ENCODE results near the gene PNLDC1.
"Not testable (repeated sequence)": the region's sequence is repeated elsewhere in the genome, so short reads cannot be mapped to it uniquely, and the experiment has no call there.

The PNLDC1 gene

DNA sequence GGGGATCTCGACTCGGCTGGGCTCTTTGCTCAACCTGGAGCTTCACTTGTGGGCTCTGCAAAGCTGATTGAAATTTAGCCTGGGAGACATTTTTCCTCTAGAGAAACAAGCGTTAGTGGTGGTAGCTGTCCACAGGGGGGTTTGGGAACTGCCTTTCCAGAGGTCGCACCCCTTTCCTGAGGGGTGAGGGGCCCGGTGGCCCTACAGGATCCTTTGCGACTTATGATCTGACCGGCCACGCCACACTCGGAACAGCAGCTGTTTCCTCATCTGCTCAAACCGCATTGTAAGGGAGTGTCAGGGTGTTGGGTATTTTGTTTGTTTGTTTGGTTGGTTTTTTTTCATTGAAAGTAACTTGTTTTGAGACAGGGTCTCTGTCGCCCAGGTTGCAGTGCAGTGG is 21.0 kb downstream of the PNLDC1 start:
- no peak for DNase-seq

DNA sequence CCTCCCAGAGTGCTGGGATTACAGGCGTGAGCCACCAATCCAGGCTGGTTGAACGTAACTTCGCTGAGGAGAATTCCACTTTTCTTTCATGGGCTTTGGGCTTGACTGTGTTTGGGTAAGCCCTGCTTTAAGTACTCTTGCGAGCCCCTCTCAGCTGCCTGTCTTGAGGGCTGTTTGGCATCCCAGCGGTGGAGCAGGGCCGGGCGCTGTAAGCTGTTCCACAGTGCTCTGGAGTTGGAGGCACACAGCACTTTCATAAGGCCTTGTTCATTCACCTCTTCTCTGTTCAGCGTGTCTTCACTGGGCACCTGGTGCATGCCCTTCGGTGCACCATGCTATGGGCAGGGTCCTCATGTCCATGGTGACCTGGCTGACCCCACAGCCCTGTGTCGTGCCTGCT is 21.6 kb downstream of the PNLDC1 start:
- DNase-seq: no peak

DNA sequence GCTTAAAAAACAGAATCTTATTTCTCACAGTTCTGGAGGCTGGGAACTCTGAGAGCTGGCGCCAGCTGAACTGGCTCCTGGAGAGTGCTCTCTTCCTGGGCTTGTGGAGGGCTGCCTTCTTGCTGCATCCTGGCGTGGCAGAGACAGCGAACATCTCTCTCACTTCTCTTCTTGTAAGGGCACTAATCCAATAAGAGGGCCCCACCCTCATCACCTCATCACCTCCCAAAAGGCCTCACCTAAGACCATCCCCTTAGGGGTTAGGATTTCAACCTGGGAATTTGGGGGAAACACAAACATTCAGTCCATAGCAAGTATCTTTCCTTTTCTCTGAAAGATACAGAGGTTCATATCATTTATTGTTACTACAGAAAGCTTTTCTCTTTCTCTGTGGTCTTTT is 23.9 kb downstream of the PNLDC1 start:
- no peak for DNase-seq

DNA sequence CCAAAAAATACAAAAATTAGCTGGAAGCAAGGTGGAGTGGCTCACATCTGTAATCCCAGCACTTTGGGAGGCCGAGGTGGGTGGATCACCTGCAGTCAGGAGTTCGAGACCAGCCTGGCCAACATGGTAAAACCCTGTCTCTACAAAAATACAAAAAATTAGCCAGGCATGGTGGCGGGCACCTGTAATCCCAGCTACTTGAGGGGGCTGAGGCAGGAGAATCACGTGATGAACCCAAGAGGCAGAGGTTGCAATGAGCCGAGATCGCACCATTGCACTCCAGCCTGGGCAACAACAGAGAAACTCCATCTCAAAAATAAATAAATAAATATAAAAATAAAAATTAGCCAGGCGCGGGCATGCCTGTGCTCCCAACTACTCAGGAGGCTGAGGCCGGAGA is 24.6 kb downstream of the PNLDC1 start:
- DNase-seq: not testable (repeated sequence)

DNA sequence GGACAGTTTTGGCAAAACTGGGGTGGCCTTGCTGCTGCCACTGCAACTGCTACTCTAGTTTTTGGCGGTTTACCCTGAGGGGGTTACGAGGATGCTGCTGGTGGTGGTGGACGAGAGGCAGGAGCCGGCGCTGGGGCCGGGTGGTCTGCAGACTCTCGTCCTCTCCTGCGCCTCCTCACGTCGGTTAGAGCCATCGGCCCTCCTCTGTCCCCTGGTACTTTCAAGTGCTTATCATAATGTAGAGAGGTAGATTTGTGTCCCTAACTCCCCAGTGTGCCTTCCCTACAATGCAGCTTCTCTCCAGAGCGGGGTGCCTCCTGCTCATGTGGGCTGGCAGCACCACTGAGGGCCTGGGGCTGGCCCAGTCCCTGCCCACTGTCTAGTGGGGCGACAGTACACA is 25.9 kb downstream of the PNLDC1 start:
- DNase-seq: no peak

DNA sequence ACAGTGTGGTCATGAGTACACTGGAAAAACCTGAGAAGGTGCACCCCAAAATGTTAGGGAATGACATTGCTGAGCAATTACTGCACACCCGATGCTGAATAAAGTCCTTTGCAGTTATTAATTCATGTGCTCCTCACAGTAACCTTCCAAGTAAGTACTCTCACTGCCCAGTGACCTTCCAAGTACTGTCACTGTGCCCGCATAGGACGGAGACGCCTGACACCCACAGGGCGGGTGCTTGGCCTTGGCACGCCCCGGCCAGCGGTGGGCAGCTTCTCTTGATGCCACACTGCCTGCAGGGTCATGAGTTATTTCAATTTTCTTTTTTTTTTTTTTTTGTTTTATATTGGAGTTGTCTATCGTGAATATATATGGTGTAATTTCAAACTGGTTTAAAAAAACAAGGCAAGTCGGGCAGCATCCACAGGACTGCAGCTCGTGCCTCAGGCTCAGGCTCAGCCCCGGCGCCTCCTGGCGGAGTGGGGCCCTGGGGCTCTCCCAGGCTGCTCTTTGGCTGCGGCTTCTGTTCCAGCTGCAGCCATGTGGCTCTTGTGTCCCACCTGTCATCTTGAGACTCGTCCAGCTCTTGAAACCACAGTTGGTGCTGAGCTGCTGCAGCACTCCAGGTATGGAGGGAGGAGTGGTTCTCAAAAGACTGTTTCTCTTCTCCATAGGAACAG is 27.0 kb downstream of the PNLDC1 start:
- no peak for DNase-seq

DNA sequence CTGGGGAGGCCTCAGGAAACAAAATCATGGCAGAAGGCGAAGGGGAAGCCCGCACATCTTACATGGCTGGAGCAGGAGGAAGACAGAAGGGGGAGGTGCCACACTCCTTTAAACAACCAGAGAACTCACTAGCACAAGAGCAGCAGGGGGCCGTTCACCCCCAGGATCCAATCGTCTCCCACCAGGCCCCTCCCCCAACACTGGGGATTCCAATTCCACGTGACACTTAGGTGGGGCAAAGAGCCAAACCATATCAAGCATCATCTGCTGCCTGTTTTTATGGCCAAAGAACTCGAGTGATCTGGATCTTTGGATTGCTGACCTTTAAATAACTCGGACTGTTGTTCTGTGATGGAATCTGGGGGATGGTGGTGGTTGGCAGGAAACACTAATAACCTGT is 28.0 kb downstream of the PNLDC1 start:
- DNase-seq: no peak

DNA sequence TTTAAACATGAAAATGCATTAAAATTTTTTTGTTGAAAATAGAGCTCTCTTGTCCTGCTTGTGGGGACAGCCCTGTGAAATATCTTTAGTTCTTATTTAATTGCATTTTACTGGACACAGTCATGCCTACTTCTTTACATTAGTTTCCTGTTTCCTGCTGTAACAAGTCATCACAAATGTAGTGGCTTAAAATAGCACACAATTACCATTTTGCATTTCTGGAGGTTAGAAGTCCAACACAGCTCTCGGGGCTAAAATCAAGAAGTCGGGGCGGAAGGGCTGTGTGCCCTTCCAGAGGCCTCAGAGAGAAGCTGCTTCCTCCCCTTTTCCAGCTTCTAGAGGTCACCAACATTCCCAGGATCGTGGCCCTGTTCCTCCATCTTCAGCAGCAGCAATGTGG is 29.4 kb downstream of the PNLDC1 start:
- no peak for DNase-seq

DNA sequence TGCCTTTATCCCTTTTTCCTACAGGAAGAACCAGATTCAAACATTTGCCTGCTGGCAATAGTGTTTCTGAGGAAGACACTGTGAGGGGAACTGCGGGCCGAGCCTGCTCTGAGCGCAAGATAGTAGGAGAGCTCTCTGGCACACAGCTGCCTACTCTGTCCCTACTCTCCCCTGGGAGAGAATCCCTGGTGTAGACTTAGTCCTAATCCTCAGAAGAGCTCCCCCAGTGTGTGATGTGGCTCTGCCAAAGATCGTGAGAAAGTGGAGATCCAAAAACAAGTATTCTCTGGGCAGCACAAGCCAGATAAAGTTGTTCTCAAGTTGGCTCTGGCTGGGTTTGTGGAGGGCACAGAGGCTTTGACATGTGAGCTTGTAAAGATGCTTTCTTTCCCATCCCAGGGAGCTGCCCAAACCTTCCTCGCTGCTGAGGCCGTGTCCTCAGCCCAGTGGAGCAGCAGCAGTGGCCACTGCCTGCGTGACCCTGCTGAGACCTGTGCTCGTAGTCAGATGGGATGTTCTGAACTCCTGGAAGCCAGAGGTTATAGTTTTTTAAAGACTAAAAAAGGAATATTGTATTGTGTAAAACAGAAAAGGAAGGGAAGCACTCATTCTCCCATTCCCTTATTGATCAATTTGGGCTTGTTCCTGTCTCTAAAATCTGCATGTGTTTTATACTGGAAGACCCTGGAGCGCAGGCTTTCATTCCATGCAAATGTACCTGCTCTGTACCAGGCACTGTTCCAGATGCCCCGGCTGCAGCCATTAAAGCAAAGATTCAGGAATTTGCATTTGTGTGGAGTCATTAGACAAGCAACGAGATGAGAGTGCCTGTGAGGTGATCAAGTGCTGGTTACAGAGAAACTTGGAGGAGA is 30.7 kb downstream of the PNLDC1 start:
- DNase-seq: no peak

DNA sequence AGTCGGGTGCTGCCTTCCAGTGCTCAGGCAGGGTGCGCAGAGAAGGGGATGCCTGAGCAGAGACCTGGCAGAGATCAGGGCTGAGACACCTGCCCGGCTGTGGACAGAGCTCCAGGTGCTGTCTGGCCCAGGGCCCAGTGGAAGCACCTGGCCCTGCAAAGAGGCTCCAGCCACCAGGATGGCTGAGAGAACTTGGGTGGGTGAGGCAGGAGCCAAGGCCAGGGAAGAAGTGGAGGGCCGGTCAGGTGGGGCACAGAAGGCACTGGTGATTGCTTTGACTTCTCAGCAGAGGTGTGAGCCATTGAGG is 31.2 kb downstream of the PNLDC1 start:
- no peak for DNase-seq

DNA sequence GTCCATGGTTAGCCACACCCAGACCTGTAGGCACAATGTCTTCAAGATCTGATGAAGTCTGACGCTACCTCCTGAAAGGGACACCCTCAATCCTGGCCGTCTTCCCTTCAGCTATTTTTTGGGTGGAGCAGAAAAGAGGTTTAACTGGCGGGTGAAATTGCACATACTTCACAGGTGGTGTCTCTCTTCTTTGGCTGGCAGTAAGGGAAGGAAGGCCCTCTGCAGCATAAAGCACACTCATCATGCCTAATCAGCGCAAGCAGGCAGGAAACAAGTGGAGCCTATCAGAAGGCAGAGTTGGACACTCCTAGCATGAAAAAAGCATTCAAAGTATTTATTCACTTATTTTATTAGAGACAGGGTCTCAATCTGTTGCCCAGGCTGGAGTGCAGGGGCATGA is 32.9 kb downstream of the PNLDC1 start:
- DNase-seq: no peak

DNA sequence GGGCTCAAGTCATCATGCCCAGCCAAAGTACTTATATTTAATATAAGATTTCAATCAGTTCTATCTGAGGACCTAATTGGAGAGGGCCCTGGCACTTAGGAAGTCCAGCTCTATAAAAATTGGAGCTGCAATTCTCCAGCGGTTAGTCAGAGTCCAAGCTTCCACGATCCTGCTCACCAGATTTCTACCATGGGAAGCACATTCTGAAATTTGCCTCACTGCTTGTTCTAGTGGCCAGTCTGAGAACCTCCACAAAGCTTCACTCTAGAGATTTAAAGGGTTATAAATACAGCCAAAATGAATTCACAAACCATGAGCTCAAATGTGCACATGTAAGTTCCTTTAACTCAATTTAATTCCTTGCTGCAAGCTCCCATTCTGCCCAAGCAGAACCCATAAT is 33.5 kb downstream of the PNLDC1 start:
- no peak for DNase-seq

DNA sequence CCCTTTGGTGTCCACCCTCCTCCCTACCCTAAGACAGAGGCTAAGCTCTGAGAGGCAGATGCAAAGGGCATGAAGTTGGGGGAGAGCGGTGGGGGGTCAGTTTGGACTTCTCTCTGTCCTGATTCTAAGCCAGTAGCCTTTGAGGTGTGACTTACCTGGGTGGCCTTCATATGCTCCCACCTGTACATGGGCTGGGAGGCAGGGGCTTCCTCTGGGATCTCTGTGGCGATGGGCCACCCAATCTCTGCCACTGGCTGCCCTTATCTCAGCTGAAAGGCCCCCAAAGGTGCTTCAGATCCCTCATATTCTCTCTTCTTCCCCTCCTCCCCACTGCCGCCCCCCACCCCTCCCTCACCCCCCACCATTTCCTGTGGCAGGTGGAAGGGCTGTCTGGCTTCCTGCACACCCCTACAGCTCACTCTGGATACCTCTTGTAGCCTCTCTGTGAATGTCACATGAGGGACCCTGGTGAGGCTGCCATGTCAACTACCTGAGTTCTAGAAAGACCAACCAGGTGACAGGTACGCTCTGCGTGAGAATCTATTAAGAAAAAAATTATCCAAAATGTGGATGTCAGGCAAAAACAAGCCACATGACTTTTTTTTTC is 34.0 kb downstream of the PNLDC1 start:
- no peak for DNase-seq

DNA sequence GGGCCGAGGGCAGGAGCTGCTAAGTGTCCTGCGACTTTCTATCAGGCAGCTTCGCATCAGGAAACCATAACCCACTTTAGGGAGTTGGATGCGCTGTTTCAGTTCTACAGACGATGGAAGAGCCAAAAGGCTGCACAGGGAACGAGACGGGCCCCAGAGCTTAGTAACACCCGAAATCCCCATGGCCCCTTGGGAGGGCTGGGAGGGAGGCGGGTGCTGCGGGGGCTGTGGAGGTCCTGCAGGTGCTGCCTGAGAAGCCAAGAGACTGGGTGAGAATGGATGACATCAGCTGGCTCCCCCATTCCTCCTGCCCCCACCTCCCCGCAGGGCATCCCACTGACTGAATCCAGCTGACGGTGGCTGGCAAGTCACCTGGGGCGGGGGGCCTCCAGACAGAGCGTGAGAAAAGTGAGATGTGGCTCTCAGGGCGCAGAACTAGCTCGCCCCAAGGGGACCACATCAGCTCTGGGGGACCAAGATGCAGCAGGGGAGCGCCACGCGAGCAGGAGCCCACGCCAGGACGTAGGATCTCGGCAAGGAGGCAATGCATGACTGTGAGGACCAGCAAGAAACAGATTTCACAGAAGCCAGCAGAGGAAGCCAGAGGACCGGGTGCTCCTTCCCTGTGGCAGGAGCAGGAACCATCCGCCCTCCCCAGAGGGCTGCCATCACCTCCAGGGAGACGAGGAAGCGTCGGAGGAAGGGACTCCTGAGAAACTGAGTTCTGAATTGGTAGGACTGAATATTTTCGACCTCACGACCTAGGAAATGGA is 36.8 kb downstream of the PNLDC1 start:
- no peak for DNase-seq

DNA sequence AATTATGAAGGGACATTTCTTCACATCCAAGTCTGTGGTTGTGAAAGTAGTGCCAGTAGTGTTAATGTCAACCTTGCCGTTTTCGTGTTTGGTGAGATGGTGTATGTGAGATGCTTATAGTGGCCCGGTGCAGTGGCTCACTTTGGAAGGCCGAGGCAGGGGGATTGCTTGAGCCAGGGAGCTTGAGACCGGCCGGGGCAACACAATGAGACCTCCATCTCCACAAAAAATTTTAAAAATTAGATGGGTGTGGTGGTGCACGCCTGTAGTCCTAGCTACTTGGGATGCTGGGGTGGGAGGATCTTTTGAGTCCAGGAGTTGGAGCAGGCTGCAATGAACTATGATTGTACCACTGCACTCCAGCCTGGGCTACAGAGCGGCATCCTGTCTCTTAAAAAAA is 37.4 kb downstream of the PNLDC1 start:
- DNase-seq: no peak

DNA sequence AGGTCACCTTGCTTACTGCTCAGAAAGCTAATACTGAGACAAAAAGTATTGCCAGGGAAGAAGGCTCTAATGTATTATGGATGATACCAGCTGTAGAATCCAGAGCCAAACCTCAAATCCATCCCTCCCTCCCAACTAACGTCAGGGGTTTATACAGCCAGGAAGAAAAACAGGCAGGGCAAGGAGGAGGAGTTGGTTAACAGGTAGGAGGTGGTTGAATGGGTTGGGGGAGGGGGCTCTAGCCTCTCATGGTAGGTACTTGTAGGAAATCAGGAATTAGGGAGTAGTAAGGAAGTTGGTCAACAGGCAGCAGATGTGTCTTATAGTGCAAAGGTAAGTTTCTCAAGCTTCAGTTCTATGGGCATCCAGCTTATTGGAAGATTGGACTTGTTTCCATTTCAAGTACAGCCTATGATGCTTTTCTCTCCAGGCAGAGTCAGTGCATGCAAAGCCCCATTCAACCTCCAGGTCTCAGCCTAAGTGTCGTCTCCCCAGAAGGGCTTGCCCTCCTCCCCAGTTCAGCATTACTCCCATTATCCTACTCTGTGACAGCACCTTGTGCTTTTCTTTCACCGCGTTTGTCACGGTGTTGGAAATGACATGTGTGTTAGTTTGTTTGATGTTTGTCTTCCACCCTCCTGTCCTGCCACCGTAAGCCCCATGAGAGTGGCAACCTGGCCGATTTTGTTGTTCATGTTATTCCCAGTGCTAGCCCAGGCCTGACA is 38.1 kb downstream of the PNLDC1 start:
- DNase-seq: no peak

DNA sequence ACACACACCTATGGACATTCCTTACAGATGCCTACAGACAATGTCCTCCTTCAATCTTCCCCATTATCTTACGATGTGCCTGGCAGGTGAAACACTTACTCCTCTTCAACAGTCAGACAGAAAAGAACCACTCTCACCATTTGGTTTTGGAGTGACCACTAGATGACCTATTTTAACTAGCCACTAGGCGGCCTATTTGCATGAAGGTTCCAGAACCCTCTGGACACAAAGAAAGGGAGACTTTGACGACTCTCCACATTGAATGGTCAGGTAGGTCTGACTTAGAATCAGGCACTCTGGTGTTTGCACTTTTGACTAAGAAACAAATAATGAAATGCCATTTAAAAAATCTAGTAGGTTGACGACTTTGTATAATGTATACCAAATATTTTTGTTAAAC is 42.0 kb downstream of the PNLDC1 start:
- DNase-seq: no peak

DNA sequence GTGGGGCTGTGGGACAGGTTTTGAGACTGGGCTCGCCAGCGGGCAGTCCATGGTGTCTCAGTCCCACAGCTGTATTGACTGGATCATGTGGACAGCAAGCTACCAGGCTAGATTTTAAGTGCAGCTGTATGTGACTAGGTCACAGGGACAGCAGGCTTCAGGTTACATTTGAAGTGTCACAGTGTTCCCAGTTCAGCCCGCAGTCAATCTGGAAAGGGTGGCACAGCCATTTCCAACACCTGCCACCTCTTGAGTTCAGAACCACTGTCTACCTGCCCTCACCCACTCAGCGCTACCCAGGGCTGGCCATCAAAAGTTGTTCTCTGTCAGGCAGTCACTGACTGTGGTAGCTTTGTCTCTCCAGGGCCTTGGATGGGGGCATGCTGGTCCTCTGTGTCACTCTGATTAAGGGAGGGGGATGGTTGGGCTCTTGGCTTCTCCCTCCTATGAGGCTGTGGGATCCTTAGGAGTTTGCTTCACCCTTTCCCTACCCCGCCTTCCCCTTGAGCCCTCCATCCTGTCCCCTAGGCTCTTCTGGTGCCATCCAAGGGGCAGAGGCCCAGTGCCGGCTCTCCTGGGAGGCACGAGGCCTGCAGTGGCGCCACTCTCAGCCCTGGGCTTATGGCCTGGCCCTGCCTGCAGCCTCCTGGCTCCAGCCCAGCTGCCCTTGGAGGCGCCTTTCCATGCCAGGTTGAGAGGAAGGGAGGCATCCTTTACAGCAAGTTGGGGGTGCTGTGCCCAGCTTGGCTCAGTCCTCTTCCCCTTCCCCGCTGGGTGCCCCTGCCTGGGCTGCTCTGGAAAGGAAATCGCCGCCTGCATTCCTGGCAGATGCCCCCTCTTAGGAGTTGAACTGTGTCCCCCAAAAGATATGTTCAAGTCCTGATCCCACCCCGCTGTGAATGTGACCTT is 44.9 kb downstream of the PNLDC1 start:
- DNase-seq: no peak

DNA sequence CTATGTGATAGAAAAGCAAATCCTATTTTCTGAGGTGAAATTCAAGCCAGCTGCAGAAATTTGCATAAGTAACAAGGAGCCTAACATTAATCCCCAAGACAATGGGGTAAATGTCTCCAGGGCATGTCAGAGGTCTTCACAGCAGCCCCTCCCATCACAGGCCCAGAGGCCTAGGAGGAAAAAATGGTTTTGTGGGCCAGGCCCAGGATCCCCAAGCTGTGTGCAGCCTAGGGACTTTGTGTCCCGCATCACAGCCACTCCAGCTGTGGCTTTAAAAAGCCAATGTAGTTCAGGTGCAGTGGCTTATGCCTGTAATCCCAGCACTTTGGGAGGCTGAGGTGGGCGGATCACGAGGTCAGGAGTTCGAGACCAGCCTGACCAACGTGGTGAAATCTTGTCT is 48.5 kb downstream of the PNLDC1 start:
- DNase-seq: not testable (repeated sequence)

DNA sequence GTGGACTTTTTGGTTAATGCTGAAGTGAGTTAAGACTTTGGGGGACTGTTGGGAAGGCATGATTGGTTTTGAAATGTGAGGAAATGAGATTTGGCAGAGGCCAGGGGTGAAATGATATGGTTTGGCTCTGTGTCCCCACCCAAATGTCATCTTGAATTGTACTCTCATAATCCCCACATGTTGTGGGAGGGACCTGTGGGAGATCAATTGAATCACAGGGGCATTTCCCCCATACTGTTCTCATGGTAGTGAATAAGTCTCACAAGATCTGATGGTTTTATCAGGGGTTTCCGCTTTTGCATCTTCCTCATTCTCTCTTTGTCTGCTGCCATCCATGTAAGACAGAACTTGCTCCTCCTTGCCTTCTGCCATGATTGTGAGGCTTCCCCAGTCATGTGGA is 49.8 kb downstream of the PNLDC1 start:
- not testable (repeated sequence) for DNase-seq

DNA sequence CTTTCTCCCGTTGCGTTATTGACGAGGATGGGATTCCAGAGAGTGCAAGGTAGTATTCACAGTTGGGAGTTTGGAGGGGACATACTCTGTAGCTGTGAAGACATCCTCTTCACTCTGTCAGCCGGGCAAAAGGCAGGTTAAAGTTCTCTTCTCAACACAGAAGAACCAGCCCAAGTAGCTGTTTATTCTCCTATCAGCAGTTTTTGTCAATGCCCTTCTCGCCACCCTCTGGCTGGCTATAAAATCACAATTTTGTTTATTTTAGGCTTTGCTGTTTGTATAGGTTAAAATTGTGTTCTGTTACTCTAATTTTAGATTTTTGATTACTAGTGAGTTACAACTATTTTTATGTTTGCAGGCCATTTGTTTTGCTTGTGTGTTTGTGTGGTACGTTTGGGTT is 52.8 kb downstream of the PNLDC1 start:
- DNase-seq: no peak

DNA sequence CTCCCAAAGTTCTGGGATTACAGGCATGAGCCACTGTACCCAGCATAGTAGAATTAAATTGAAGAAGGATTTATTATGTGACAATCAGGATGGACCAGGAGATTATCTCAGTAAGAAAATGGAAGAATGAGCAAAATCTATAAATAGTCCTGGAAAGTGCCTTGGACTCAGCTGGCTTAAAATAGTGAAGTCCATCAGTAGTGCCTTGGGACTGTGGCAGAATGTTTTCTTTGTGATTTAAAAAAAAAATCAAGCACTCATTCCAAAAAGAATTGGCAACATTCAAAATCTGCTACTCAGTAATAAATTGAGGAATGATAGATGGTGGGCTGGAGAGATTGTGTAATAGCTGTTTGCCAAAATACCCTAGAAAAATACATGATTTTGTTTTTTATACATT is 53.7 kb downstream of the PNLDC1 start:
- no peak for DNase-seq

Measured in islet precursor cell (in vitro differentiated cells).